ENCODE measurements around the gene ALDH4A1.

The ALDH4A1 gene

GRCh38 chr1:18828224-18828623, 74.1 kb downstream of the ALDH4A1 start:
- TF ChIP-seq, protein P1, sequence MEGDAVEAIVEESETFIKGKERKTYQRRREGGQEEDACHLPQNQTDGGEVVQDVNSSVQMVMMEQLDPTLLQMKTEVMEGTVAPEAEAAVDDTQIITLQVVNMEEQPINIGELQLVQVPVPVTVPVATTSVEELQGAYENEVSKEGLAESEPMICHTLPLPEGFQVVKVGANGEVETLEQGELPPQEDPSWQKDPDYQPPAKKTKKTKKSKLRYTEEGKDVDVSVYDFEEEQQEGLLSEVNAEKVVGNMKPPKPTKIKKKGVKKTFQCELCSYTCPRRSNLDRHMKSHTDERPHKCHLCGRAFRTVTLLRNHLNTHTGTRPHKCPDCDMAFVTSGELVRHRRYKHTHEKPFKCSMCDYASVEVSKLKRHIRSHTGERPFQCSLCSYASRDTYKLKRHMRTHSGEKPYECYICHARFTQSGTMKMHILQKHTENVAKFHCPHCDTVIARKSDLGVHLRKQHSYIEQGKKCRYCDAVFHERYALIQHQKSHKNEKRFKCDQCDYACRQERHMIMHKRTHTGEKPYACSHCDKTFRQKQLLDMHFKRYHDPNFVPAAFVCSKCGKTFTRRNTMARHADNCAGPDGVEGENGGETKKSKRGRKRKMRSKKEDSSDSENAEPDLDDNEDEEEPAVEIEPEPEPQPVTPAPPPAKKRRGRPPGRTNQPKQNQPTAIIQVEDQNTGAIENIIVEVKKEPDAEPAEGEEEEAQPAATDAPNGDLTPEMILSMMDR (conservative IDR thresholded peaks at IDR 0.05; ENCODE audit: control insufficient read depth, insufficient read depth, low read depth, low read length), result no peak
- no peak for DNase-seq (ENCODE audit: low read depth)
- no peak overlapping the region for H3K4me3 ChIP-seq (ENCODE audit: control insufficient read depth, low read depth, low read length)

DNA sequence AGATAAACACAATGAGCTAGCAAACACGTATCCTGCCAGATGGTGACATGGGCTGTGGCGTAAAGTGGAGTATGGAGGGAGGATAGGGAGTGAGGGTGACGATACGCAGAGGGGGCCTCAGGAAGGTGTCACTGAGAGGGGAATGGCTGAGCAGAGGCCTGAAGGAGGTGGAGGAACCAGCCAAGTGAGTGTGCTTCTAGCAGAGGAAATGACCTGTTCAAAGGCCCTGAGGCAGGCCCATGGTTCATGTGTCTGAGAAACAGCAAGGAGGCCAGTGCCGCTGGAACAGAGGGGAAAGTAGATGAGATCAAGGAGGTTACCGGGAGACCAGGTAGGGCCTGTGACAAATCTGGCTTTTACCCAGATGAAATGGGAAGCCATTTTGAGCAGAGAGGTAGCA, 78.9 kb downstream of the ALDH4A1 start:
- TF ChIP-seq, protein P1 (conservative IDR thresholded peaks at IDR 0.05; ENCODE audit: control insufficient read depth, insufficient read depth, low read depth, low read length), result no peak
- DNase-seq (ENCODE audit: low read depth), result no peak
- H3K4me3 ChIP-seq (ENCODE audit: control insufficient read depth, low read depth, low read length), result no peak overlapping the region
